ENCODE measurements around the gene NUP153. TPM values are rescaled to one million over a fixed set of nuclear protein-coding genes. Genes with fewer than 3 reads are reported as not detected.
A peak's percentile ranks its signal among the peaks of the same experiment; 100 is the strongest.
"Not testable (repeated sequence)": the region's sequence is repeated elsewhere in the genome, so short reads cannot be mapped to it uniquely, and the experiment has no call there.

The NUP153 gene
- total RNA-seq, 1 experiment from 2014 or later: 31.3 TPM

DNA sequence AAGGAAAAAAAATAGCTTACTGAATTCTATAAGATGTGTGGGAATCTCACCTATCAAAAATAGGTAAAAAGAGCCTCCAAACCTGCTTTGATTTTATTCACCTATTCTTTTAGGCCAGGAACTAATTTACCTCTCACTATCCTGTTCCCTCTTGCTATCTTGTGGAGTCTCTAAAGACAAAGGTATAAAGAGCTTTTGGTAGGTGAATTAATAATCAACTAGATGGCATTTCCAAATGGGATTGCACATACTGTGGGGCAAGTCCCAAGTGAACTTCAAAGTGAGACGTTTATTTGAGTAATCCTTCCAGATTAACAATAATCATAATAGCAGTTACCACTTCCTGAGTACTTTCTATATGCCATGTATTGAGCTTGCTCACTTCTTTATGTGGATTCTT lies 103.8 kb downstream of the NUP153 start:
- DNase-seq (ENCODE audit: low spot score): no peak

DNA sequence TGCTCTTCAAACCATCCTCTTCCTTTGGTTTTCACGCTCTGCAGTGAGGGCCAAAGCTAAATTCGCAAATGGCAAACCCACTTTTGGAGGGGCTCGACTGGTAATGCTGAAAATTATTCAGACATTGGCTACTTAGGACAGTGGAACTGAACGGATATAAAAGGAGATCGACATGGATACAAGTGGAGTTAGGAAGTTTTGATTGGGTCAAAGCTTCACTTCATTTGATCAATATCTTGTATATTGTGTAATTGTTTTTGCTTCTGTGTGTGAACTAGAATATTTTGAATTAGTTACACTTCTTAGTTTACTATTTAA lies 105.4 kb downstream of the NUP153 start:
- no peak for DNase-seq (ENCODE audit: low spot score)

DNA sequence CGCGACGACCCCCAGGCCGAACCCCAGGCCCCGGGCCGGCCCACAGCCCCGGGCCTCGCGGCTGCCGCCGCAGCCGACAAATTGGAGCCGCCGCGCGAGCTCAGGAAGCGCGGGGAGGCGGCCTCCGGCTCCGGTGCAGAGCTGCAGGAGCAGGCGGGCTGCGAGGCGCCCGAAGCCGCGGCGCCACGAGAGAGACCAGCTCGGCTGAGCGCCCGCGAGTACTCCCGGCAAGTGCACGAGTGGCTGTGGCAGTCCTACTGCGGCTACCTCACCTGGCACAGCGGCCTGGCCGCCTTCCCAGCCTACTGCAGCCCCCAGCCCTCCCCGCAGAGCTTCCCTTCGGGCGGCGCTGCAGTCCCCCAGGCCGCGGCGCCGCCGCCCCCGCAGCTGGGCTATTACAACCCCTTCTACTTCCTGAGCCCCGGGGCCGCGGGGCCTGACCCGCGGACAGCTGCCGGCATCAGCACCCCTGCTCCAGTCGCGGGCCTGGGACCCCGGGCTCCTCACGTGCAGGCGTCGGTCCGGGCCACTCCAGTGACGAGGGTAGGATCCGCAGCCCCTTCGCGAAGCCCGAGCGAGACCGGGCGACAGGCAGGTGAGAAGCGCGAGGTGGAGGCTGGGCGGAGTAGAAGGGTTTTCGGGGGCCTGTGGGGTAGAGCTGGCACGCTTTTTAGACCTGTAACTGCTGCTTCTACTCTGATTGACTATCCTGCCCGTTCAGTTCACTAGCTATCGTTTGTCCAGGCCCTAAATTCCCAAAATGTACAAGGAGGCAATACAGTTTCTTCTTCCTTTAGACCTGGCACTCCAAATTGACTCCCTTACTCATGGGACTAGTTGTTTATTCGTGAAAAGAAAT lies 106.0 kb downstream of the NUP153 start:
- peak; percentile 49 for DNase-seq (ENCODE audit: low spot score)

DNA sequence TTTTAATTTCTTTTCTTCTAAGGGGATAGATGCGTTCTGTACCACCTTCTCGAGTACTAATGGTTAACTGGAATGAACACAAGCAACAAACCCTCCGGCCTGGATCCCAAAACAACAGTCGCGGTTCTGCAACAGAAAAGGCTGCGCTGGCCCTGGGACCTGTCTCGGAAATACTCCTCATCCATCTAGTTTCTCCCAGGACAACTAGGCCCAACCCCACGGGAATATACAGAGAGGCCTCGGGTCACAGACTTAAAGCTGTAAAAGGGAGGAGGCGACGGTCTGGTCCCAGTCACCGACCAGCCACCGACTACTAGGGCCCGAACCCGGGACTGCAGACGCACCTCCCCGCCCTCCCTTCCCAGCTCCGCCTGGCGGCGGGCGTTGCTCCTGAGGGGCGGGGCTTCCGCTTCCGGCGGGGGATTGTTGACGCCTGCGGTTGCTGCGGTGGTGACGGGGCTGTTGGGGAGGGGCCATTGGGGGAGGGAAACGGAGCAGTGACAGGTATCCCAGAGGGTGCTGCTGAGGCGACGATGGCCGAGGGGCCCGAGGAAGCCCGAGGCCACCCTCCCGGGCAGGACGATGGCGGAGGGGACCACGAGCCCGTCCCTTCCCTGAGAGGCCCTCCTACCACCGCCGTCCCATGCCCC lies 106.7 kb downstream of the NUP153 start, which contains the start of gene FAM8A1:
TSS of gene FAM8A1 (plus strand) at position 426 of the 650 bp plus-strand sequence. CDS start at position 534, 108 bp downstream.
- DNase-seq (ENCODE audit: low spot score): peak; percentile 94

DNA sequence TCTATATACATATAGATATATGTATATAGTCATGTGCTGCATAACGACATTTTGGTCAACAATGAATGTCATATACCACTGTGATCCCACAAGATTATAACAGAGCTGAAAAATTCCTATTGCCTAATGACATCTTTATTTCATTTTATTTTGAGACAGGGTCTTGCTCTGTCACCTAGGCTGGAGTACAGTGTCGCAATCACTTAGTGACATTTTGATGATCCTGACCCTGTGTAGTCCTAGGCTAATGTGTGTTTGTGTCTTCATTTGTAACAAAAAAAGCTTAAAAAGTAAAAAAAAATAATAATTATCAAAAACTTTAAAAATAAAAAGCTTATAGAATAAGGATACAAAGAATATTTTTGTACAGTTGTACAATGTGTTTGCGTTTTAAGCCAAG lies 110.6 kb downstream of the NUP153 start:
- DNase-seq (ENCODE audit: low spot score): no peak

DNA sequence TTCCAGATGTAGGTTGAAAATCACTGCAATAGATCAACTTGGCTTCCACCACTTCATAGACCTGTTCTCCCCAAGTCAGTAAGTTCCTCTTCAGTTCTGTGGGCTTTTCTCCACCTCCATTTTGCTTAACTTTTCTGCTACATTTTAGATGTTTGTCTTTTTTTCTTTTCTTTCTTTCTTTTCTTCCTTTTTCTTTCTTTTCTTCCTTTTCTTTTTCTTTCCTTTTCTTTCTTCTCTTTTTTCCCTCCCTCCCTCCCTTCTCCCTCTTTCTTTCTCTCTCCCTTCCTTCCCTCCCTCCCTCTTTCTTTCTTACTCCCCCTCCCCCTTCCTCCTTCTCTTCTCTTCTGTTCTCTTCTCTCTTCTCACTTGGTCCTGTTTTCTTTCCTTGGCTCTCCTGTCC lies 113.5 kb downstream of the NUP153 start:
- DNase-seq (ENCODE audit: low spot score): no peak

DNA sequence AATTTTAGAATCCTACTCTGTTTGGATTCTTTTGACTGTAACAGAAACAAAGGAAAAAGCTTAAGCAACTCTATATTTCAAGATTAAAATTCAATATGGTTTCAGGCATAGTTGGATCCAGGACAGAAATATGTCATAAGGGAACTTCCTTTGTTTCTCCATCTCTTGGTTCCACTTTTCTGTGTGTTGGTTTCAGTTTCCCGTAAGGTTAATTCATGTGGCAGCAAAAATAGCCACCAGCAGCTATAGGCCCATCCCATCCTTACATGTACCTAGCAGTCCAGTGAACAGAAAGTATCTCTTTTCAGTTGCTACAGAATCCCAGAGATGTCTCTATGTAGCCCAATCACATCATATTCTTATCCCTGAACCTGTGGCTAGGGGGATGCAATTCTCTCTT lies 115.4 kb downstream of the NUP153 start:
- no peak for DNase-seq (ENCODE audit: low spot score)

DNA sequence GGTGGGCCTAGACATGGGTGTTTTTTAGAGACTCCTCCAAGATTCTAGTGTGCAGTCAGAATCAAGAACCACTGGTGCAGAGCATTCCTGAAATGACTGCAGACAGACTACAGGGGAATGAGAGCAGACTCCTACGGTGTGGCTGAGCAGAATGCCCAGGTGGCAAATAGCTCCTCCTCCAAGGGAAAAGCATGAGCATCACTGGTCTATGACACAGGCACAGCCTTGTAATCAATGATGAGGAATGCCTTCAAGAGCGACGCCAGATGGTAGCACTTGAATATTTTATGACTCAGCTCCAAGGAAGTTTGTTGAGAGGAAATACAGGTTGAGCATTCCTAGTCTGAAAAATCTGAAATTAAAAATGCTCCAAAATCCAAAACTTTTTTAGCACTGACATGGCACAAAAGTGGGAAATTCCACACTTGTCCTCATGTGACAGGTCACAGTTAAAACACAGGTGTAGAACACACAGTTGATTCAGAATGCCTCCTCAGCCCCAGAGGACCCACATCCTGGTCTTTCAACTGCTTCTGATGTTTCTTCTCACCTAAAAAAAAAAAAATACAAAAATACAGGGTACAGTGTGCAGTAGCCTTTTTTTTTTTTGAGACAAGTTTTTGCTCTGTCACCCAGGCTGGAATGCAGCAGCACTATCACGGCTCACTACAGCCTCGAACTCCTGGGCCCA lies 117.2 kb downstream of the NUP153 start:
- DNase-seq (ENCODE audit: low spot score): peak; percentile 76

DNA sequence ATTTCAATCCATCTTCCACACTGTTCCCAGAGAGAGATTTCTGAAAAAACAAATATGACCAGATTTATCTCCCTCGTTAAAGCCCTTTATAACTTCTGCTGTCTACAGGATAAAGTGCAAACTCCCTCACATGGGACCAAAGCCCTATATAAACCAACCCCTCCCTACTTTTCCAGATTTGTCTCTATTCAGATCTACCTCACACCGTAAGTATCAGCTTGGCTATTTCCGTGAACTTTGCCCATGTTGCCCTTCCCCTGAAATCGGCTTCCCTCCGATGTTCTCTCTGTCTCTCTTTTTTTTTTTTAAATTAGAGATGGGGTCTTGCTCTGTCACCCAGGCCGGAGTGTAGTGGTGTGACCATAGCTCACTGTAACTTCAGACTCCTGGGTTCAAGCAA lies 118.7 kb downstream of the NUP153 start:
- DNase-seq (ENCODE audit: low spot score): no peak

DNA sequence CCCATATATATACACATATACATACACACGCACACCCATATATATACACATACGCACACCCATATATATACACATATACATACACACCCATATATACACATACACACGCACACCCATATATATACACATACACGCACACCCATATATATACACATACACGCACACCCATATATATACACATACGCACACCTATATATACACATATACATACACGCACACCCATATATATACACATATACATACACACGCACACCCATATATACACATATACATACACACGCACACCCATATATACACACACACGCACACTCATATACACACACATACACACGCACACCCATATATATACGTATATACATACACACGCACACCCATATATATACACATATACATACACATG lies 120.1 kb downstream of the NUP153 start:
- DNase-seq (ENCODE audit: low spot score): not testable (repeated sequence)

DNA sequence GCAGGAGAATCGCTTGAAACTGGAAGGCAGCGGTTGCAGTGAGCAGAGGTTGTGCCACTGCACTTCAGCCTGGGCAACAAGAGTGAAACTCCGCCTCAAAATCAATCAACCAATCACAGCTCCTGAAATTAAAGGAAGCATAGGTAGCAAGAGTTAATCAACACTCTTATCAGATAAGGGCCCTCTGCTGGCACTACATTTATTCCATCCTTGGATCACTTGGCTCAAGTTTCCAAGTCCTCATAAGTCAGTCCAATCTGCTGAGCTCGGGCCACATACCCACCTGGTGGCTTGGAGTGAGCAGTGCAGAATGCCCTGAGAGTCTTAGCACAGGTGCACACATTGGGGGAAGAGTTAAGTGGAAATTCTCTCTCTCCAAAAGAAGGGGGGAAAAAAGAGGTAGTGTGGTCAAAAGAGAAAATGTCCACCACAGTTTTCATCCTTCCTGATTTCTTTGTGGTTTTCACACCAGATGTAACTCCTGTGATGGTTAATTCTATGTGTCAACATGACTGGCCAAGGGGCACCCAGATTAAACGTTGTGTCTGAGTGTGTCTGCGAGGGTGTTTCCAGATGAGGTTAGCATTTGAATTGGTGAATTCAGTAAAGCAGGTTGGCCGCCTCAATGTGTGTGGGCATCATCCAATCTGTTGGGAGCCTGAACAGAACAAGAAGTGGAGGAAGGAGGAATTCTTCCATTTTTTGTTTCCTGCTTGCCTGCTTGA lies 120.8 kb downstream of the NUP153 start:
- peak; percentile 76 for DNase-seq (ENCODE audit: low spot score)

DNA sequence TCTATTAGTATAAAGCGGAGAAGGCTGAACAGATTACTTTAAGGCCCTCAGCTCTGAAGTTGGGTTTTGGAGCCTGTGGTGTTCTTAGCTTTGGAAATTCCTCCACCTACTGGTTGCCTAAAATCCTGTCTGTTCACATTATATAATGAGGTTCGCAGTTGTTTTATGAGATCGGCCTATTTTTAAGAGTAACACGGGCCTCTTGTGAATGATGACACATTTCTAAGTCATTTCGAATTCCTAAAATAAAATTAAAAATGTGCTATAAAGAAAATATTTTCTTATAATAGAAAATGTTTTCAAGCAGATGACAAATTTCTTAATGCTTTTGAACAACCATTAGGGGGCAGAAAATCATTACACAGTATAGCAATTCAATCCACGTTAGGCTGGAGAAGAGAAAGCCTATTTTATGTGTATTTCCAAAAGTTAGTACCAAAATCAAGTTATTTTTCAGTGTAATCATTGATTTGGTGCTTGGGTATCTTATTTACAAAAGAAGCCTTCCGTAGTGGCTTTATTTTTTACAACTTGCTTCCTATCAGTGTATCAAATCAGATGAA lies 122.4 kb downstream of the NUP153 start:
- peak; percentile 68 for DNase-seq (ENCODE audit: low spot score)

DNA sequence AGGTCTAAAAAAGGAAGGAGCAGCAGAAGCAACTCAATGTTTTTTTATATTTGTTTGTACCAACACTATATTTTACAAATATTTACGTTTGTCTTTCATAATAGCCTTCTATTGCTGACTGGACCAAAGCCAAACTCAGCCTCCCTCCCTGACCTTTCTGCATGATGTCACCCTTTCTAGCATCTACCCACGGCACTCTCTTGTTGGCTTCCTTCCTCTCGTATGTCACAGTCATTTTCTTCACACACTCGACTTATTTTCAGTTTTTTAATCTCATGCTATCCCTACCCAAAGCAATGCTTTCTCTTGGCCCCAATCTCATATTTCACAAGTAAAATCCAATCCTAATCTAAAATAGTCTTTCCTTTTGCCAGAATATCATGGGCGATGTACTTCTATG lies 122.9 kb downstream of the NUP153 start:
- no peak for DNase-seq (ENCODE audit: low spot score)

DNA sequence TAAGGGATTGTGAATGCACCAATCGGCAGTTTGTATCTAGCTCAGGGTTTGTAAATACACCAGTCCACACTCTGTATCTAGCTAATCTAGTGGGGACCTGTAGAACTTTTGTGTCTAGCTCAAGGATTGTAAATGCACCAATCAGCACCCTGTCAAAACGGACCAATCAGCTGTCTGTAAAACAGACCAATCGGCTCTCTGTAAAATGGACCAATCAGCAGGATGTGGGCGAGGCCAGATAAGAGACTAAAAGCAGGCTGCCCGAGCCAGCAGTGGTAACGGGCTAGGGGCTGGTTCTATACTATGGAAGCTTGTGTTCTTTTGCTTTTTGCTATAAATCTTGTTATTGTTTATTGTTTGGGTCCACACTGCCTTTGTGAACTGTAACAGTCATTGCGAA lies 125.4 kb downstream of the NUP153 start:
- not testable (repeated sequence) for DNase-seq (ENCODE audit: low spot score)

DNA sequence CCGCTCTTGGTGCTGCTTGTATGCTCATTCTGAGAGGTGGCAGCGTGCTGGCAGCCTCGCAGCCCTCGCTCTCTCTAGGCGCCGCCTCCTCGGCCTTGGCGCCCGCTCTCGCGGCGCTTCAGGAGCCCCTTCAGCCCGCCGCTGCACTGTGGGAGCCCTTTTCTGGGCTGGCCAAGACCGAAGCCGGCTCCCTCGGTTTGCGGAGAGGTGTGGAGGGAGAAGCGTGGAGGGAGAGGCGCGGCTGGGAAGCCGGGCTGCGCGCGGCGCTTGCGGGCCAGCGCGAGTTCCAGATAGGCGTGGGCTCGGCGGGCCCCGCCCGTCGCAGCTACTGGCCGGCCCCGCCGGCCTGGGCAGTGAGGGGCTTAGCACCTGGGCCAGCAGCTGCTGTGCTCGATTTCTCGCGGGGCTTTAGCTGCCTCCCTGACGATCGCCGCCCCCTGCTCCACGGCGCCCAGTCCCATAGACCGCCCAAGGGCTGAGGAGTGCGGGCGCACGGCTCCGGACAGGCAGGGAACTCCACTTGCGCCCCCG lies 126.1 kb downstream of the NUP153 start:
- DNase-seq (ENCODE audit: low spot score): no peak

DNA sequence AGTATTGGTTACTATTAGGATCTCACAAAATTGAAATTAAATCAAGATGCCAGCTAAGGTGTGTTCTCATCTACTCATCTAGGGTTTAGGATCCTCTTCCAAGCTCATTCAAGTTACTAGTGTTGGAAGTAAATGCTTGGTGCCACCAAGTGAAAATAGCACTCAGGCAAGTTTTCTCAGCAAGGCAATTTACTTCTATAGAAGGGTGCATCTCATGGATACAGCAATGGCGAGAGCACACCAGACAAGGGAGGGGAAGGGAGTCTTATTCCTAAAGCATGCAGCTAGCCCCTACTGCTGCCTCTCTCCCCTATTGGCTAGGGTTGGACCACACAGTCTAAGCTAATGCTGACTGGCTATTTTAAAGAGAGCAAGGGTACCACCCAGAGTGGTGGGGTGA lies 129.7 kb downstream of the NUP153 start:
- DNase-seq (ENCODE audit: low spot score): no peak

DNA sequence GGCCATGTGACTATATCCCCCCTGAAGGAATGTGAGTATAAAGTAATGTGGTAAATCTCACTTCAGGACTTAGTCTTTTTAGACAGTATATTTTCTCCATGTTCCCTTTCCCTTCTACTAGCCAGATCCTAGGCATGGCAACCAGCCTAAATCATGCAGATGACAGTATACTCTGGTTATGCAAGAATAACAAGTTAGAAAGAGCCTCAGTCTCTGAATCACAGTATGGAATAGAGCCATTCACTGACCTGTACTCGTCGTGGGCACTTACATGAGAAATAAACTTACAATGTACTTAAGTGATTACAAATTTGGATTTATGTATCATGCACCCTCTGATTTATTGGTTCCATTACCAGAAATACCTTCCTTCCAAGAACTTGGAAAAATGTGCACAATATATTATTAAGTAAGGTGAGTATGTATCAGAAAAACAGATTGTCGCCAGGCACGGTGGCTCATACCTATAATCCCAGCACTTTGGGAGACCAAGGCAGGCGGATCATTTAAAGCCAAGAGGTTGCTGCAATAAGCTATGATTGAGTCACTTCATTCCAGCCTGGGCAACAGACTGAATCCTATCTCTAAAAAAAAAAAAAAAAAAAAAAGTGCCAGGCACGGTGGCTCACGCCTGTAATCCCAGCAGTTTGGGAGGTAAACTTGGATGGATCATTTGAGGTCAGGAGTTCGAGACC lies 131.7 kb downstream of the NUP153 start:
- no peak for DNase-seq (ENCODE audit: low spot score)

DNA sequence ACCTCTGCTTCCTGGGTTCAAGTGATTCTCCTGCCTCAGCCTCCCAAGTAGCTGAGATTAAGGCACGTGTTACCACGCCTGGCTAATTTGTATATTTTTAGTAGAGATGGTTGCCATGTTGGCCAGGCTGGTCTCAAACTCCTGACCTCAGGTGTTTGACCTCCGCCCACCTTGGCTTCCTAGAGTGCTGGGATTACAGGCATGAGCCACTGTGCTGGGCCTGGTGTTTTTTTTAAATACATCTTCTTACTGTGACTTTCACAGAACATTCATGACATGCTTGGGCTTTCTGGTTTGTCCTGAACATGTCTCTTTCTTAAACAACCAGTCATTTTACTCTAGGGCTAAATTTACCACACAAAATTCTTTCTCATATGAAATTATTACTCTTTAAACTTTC lies 141.3 kb downstream of the NUP153 start:
- no peak for DNase-seq (ENCODE audit: low spot score)

Measured in HT-29 (cell line).